ENCODE data around the gene CBX5.

The CBX5 gene

GRCh38 chr12:54222609-54223008 lies 57.3 kb downstream of the CBX5 start:
- Histone ChIP-seq H3K4me1 (ENCODE audit: low read depth, poor library complexity, severe bottlenecking) (peaks cover 13% of the 10 kb centered on the region), H3K27me3 (ENCODE audit: insufficient read depth, low read depth) (peaks cover 30% of the 10 kb centered on the region), H3K4me3 (IDR thresholded peaks at IDR 0.05; ENCODE audit: insufficient read depth, low read depth, low read length) (no peak overlapping the region), H2AFZ (ENCODE audit: low read depth) (no peak overlapping the region), H3K27ac (no peak overlapping the region), H3K79me2 (ENCODE audit: insufficient read depth, low read depth) (no peaks in the 10 kb centered on the region), H4K20me1 (ENCODE audit: insufficient read depth) (no peaks in the 10 kb centered on the region), H3K9ac (no peak overlapping the region), H3K36me3 (ENCODE audit: insufficient read depth) (no peaks in the 10 kb centered on the region), H3K4me2 (no peak overlapping the region)
- no peak for TF ChIP-seq CTCF (conservative IDR thresholded peaks at IDR 0.05; ENCODE audit: low read depth, low read length)

- H3K27ac ChIP-seq, result no peak overlapping the region
- no peaks in the 10 kb centered on the region for H3K79me2 ChIP-seq (ENCODE audit: insufficient read depth, low read depth)
- no peak overlapping the region for H3K4me3 ChIP-seq (IDR thresholded peaks at IDR 0.05; ENCODE audit: insufficient read depth, low read depth, low read length)
- no peak overlapping the region for H3K9ac ChIP-seq
- no peaks in the 10 kb centered on the region for H4K20me1 ChIP-seq (ENCODE audit: insufficient read depth)
- no peak overlapping the region for H3K4me2 ChIP-seq
- peaks cover 23% of the 10 kb centered on the region for H3K4me1 ChIP-seq (ENCODE audit: low read depth, poor library complexity, severe bottlenecking)
- no peak overlapping the region for H2AFZ ChIP-seq (ENCODE audit: low read depth)
- peaks cover 42% of the 10 kb centered on the region for H3K27me3 ChIP-seq (ENCODE audit: insufficient read depth, low read depth)
- TF ChIP-seq CTCF (conservative IDR thresholded peaks at IDR 0.05; ENCODE audit: low read depth, low read length), result no peak
- H3K36me3 ChIP-seq (ENCODE audit: insufficient read depth), result no peaks in the 10 kb centered on the region
Observed at GRCh38 chr12:54221402-54221984, 58.4 kb downstream of the CBX5 start.

GRCh38 chr12:54220567-54220966 lies 59.4 kb downstream of the CBX5 start:
- peak overlapping the region; percentile 65 for H2AFZ ChIP-seq (ENCODE audit: low read depth)
- no peaks in the 10 kb centered on the region for H3K79me2 ChIP-seq (ENCODE audit: insufficient read depth, low read depth)
- H3K27me3 ChIP-seq (ENCODE audit: insufficient read depth, low read depth), result peaks cover 51% of the 10 kb centered on the region
- H3K9ac ChIP-seq, result no peak overlapping the region
- H3K36me3 ChIP-seq (ENCODE audit: insufficient read depth), result no peaks in the 10 kb centered on the region
- peak overlapping the region; percentile 63 for H3K4me2 ChIP-seq
- H3K4me3 ChIP-seq (IDR thresholded peaks at IDR 0.05; ENCODE audit: insufficient read depth, low read depth, low read length), result no peak overlapping the region
- no peak overlapping the region for H3K27ac ChIP-seq
- TF ChIP-seq CTCF (conservative IDR thresholded peaks at IDR 0.05; ENCODE audit: low read depth, low read length), result no peak; the same call in 1 of the 2 replicates
- H4K20me1 ChIP-seq (ENCODE audit: insufficient read depth), result no peaks in the 10 kb centered on the region
- peaks cover 32% of the 10 kb centered on the region for H3K4me1 ChIP-seq (ENCODE audit: low read depth, poor library complexity, severe bottlenecking)

GRCh38 chr12:54220092-54220557 lies 59.8 kb downstream of the CBX5 start:
- no peaks in the 10 kb centered on the region for H3K36me3 ChIP-seq (ENCODE audit: insufficient read depth)
- no peaks in the 10 kb centered on the region for H3K79me2 ChIP-seq (ENCODE audit: insufficient read depth, low read depth)
- peaks cover 37% of the 10 kb centered on the region for H3K4me1 ChIP-seq (ENCODE audit: low read depth, poor library complexity, severe bottlenecking)
- no peaks in the 10 kb centered on the region for H4K20me1 ChIP-seq (ENCODE audit: insufficient read depth)
- H3K4me2 ChIP-seq, result peak overlapping the region; percentile 63
- H3K27me3 ChIP-seq (ENCODE audit: insufficient read depth, low read depth), result peaks cover 55% of the 10 kb centered on the region
- H3K27ac ChIP-seq, result no peak overlapping the region
- H3K9ac ChIP-seq, result peak overlapping the region; percentile 28; the same call in 1 of the 2 replicates
- no peak overlapping the region for H3K4me3 ChIP-seq (IDR thresholded peaks at IDR 0.05; ENCODE audit: insufficient read depth, low read depth, low read length)
- peak overlapping the region; percentile 65 for H2AFZ ChIP-seq (ENCODE audit: low read depth)
- peak; percentile 95 for TF ChIP-seq CTCF (conservative IDR thresholded peaks at IDR 0.05; ENCODE audit: low read depth, low read length)
